ENCODE data around the gene NTSR1. TPM values are rescaled to one million over a fixed set of nuclear protein-coding genes. Genes with fewer than 3 reads are reported as not detected.

The NTSR1 gene
- total and polyA plus RNA-seq, 2 of the 13 experiments (the other 11 are each of a cell fraction or from before 2014, with no cell fraction given): 0.09 to 0.12 TPM

DNA sequence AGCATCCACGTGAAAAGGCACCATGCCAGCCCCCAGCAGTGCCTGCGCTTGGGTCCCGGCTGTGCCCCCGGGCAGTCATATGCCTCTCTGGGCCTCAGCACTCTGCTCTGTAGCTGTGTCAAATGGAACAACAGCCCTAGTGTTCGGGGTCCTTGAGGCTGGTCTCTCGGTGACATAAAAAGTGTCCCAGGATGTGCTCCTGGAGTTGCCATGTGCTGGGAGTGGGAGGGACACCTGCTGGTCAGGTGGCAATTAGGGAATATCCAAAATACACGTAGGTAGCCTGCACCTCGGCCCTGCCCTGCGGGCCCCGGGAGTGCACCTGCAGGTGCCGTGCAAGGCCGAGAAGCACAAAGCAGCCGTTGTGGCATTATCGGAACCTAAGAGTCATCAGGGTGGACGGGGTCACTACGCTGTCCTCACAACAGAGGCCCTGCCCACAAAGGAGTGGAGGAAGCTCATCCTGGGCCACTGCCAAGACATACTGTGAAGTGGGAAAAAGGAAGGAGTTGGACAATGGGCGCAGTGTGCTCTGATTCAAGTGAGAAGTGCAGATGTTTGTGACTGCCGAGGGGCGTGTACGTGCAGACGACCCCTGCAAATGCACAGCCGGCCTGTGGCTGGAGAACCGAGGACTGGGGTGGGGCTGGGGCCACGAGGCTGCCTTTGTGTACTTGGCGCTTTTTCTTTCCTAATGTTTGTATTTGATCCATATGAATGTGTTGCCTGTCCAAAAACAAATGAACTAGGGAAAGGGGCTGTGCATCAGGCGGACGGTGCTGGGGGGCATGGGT lies 41.7 kb upstream of the NTSR1 start (continued):
- TF ChIP-seq, protein P1, sequence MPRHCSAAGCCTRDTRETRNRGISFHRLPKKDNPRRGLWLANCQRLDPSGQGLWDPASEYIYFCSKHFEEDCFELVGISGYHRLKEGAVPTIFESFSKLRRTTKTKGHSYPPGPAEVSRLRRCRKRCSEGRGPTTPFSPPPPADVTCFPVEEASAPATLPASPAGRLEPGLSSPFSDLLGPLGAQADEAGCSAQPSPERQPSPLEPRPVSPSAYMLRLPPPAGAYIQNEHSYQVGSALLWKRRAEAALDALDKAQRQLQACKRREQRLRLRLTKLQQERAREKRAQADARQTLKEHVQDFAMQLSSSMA (CRISPR knock-in tag; IDR thresholded peaks at IDR 0.05): peak; percentile 89; the same call in 1 of the 2 replicates
- TF ChIP-seq, protein P2, sequence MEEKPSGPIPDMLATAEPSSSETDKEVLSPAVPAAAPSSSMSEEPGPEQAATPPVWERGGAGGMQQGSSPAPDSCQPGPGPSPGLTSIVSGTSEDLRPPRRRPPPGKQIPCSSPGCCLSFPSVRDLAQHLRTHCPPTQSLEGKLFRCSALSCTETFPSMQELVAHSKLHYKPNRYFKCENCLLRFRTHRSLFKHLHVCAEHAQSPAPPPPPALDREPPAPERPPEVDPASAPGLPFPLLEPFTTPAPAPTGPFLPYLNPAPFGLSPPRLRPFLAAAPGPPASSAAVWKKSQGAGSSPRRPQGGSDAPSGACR (CRISPR knock-in tag; IDR thresholded peaks at IDR 0.05): peak; percentile 95
- TF ChIP-seq SNRNP70 (IDR thresholded peaks at IDR 0.05; ENCODE audit: low read depth, low read length) (no peak), ZNF598 (CRISPR knock-in tag; IDR thresholded peaks at IDR 0.05; ENCODE audit: borderline replicate concordance) (peak; percentile 78; the same call in 1 of the 2 replicates), SMAD1 (CRISPR knock-in tag; IDR thresholded peaks at IDR 0.05; ENCODE audit: borderline replicate concordance, low read depth) (peak; percentile 36; the same call in 1 of the 2 replicates), HHEX (CRISPR knock-in tag; IDR thresholded peaks at IDR 0.05) (peak; percentile 48; the same call in 1 of the 2 replicates), ZFYVE20 (CRISPR knock-in tag; IDR thresholded peaks at IDR 0.05; ENCODE audit: borderline replicate concordance, low read depth) (no peak), IKZF1 (IDR thresholded peaks at IDR 0.05) (no peak), CENPX (CRISPR knock-in tag; IDR thresholded peaks at IDR 0.05) (no peak), ZFP62 (CRISPR knock-in tag; IDR thresholded peaks at IDR 0.05) (no peak), ARNTL (CRISPR knock-in tag; IDR thresholded peaks at IDR 0.05) (peak; percentile 93), ZBTB7A (CRISPR knock-in tag; IDR thresholded peaks at IDR 0.05) (peak; percentile 99), AGO2 (optimal IDR thresholded peaks at IDR 0.05; ENCODE audit: low read depth, low read length) (peak; percentile 54), CREM (IDR thresholded peaks at IDR 0.05) (peak; percentile 88), CREM (CRISPR knock-in tag; IDR thresholded peaks at IDR 0.05) (no peak), ZNF530 (CRISPR knock-in tag; IDR thresholded peaks at IDR 0.05; ENCODE audit: low read depth) (no peak), TSC22D2 (CRISPR knock-in tag; IDR thresholded peaks at IDR 0.05; ENCODE audit: borderline replicate concordance) (0 out of 2 replicates have a peak, but pooled peaks have one; percentile 20), ZNF879 (CRISPR knock-in tag; IDR thresholded peaks at IDR 0.05) (no peak), NCOA2 (CRISPR knock-in tag; IDR thresholded peaks at IDR 0.05) (peak; percentile 97), IRF2 (CRISPR knock-in tag; IDR thresholded peaks at IDR 0.05) (peak; percentile 93)
- TF ChIP-seq, protein P3, sequence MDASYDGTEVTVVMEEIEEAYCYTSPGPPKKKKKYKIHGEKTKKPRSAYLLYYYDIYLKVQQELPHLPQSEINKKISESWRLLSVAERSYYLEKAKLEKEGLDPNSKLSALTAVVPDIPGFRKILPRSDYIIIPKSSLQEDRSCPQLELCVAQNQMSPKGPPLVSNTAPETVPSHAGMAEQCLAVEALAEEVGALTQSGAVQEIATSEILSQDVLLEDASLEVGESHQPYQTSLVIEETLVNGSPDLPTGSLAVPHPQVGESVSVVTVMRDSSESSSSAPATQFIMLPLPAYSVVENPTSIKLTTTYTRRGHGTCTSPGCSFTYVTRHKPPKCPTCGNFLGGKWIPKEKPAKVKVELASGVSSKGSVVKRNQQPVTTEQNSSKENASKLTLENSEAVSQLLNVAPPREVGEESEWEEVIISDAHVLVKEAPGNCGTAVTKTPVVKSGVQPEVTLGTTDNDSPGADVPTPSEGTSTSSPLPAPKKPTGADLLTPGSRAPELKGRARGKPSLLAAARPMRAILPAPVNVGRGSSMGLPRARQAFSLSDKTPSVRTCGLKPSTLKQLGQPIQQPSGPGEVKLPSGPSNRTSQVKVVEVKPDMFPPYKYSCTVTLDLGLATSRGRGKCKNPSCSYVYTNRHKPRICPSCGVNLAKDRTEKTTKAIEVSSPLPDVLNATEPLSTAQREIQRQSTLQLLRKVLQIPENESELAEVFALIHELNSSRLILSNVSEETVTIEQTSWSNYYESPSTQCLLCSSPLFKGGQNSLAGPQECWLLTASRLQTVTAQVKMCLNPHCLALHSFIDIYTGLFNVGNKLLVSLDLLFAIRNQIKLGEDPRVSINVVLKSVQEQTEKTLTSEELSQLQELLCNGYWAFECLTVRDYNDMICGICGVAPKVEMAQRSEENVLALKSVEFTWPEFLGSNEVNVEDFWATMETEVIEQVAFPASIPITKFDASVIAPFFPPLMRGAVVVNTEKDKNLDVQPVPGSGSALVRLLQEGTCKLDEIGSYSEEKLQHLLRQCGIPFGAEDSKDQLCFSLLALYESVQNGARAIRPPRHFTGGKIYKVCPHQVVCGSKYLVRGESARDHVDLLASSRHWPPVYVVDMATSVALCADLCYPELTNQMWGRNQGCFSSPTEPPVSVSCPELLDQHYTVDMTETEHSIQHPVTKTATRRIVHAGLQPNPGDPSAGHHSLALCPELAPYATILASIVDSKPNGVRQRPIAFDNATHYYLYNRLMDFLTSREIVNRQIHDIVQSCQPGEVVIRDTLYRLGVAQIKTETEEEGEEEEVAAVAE (CRISPR knock-in tag; IDR thresholded peaks at IDR 0.05; ENCODE audit: borderline replicate concordance): no peak
- TF ChIP-seq, protein P4, sequence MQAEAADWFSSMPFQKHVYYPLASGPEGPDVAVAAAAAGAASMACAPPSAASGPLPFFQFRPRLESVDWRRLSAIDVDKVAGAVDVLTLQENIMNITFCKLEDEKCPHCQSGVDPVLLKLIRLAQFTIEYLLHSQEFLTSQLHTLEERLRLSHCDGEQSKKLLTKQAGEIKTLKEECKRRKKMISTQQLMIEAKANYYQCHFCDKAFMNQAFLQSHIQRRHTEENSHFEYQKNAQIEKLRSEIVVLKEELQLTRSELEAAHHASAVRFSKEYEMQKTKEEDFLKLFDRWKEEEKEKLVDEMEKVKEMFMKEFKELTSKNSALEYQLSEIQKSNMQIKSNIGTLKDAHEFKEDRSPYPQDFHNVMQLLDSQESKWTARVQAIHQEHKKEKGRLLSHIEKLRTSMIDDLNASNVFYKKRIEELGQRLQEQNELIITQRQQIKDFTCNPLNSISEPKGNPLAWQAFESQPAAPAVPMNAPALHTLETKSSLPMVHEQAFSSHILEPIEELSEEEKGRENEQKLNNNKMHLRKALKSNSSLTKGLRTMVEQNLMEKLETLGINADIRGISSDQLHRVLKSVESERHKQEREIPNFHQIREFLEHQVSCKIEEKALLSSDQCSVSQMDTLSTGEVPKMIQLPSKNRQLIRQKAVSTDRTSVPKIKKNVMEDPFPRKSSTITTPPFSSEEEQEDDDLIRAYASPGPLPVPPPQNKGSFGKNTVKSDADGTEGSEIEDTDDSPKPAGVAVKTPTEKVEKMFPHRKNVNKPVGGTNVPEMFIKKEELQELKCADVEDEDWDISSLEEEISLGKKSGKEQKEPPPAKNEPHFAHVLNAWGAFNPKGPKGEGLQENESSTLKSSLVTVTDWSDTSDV (CRISPR knock-in tag; IDR thresholded peaks at IDR 0.05): no peak
